CD8-positive, alpha-beta memory T cell (primary cell): ENCODE results near the gene ALDH1L1. TPM values are rescaled to one million over a fixed set of nuclear protein-coding genes. Genes with fewer than 3 reads are reported as not detected.
A peak's percentile ranks its signal among the peaks of the same experiment; 100 is the strongest.

ENCODE experiments used
- CTCF ChIA-PET: fragments of 350-600 bp; sonication (Branson Sonifier 250); formaldehyde crosslinking; loops from one replicate; lab custom pipeline; 2021; ENCODE audit warnings: antibody characterized with exemption; lab: Charles Lee
- POLR2A ChIA-PET: fragments of 350-600 bp; sonication (Branson Sonifier 250); formaldehyde crosslinking; loops from one replicate; lab custom pipeline; 2021; ENCODE audit warnings: antibody characterized with exemption; lab: Charles Lee
- DNase-seq, 5 donors: peaks; one replicate each; pipeline versions ENCODE4 v3.0.0 to v3.0.0-alpha.2; 2020 to 2022; ENCODE audit warnings: mixed read lengths in 1 of 5
- H3K27ac ChIP-seq: one replicate; pipeline ENCODE4 v1.7.0; 2013; ENCODE audit warnings: low read depth, mild to moderate bottlenecking, low read length, moderate library complexity
- H3K27me3 ChIP-seq: 2 replicates; pipeline ENCODE4 v1.7.0; 2013; ENCODE audit warnings: low read length, mild to moderate bottlenecking; ENCODE audit not compliant: insufficient read depth, poor library complexity, severe bottlenecking
- H3K36me3 ChIP-seq: 2 replicates; pipeline ENCODE4 v1.7.0; 2013; ENCODE audit warnings: mild to moderate bottlenecking, low read length, moderate library complexity; ENCODE audit not compliant: insufficient read depth
- H3K4me1 ChIP-seq: 2 replicates; pipeline ENCODE4 v1.7.0; 2013; ENCODE audit warnings: mild to moderate bottlenecking, low read length, moderate library complexity; ENCODE audit not compliant: insufficient read depth
- H3K4me3 ChIP-seq: 2 replicates; pipeline ENCODE4 v1.7.0; 2013; ENCODE audit warnings: mild to moderate bottlenecking, low read length
- H3K9me3 ChIP-seq: 2 replicates; pipeline ENCODE4 v1.7.0; 2013; ENCODE audit warnings: mild to moderate bottlenecking, low read length
- H3K27ac Mint-ChIP-seq, 8 donors: one replicate each; pipeline ENCODE4 v1.8.0; 2020 to 2021; ENCODE audit warnings: mixed read lengths in 8 of 8, mild to moderate bottlenecking in 6 of 8, inconsistent platforms in 3 of 8, moderate library complexity in 3 of 8
- H3K27me3 Mint-ChIP-seq, 2 donors: one replicate each; pipeline ENCODE4 v1.8.0; 2020 to 2021; ENCODE audit warnings: mixed read lengths in 2 of 2, mild to moderate bottlenecking in 1 of 2, moderate library complexity in 1 of 2
- H3K36me3 Mint-ChIP-seq, 3 donors: one replicate each; pipeline ENCODE4 v1.8.0; 2020 to 2021; ENCODE audit warnings: mixed read lengths in 3 of 3, inconsistent platforms in 1 of 3, mild to moderate bottlenecking in 1 of 3
- H3K4me1 Mint-ChIP-seq, 3 donors: one replicate each; pipeline ENCODE4 v1.8.0; 2020 to 2021; ENCODE audit warnings: mixed read lengths in 3 of 3, inconsistent platforms in 1 of 3, mild to moderate bottlenecking in 1 of 3
- H3K4me3 Mint-ChIP-seq, 7 donors: one replicate each; pipeline ENCODE4 v1.8.0; 2020 to 2021; ENCODE audit warnings: mixed read lengths in 7 of 7, mild to moderate bottlenecking in 6 of 7, moderate library complexity in 4 of 7, inconsistent platforms in 2 of 7
- H3K9me3 Mint-ChIP-seq, 5 donors: one replicate each; pipeline ENCODE4 v1.8.0; 2020 to 2022; ENCODE audit warnings: mixed read lengths in 5 of 5, mild to moderate bottlenecking in 3 of 5, moderate library complexity in 2 of 5, inconsistent platforms in 1 of 5
- polyA plus RNA-seq: library from polyadenylated mRNA; unstranded; fragments of 300-500 nt; fragmentation: Illumina TruSeq; gene quantifications from one replicate; pipeline ENCODE4 v1.2.3, GENCODE V29; 2021
- total RNA-seq, 2 experiments: library from RNA; stranded (reverse); gene quantifications; one replicate each; pipeline ENCODE4 v1.2.3, GENCODE V29; 2021

ALDH1L1 gene
- total and polyA plus RNA-seq, 3 experiments from 2014 or later: not detected

DNA sequence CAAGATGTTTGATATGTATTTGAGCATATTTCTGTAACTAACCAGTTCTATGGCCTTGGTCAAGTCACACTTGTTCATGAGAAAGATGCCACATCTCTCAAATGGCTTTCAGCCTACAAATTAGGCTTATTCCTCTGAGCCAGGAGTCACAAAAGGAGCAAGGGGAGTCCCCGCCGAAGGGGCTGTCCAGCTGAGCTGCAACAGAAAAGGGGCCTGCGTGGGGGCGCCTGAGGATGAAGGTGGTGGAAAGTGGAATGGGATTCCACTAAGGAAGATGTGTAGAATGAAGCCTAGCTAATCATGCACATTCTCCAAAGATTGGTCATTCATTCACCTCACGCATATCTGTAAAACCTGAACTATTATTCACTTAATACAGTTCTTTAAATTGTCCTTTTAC lies 19.1 kb downstream of the ALDH1L1 start:
- no peaks in the 10 kb centered on the region for H3K4me1 Mint-ChIP-seq
- no peak overlapping the region for H3K4me3 Mint-ChIP-seq
- H3K36me3 Mint-ChIP-seq: no peaks in the 10 kb centered on the region
- no peak overlapping the region for H3K4me3 ChIP-seq
- POLR2A ChIA-PET: no interaction called here
- peaks cover 7 to 17% of the 10 kb centered on the region in 2 donors for H3K27me3 Mint-ChIP-seq
- H3K4me1 ChIP-seq: no peaks in the 10 kb centered on the region
- peaks cover 0 to 3% (median 2%) of the 10 kb centered on the region in 5 donors for H3K9me3 Mint-ChIP-seq
- CTCF ChIA-PET: no interaction called here
- no peaks in the 10 kb centered on the region for H3K36me3 ChIP-seq
- no peaks in the 10 kb centered on the region for H3K27me3 ChIP-seq
- H3K27ac Mint-ChIP-seq: no peak overlapping the region
- DNase-seq: no peak
- no peak overlapping the region for H3K27ac ChIP-seq
- no peaks in the 10 kb centered on the region for H3K9me3 ChIP-seq

DNA sequence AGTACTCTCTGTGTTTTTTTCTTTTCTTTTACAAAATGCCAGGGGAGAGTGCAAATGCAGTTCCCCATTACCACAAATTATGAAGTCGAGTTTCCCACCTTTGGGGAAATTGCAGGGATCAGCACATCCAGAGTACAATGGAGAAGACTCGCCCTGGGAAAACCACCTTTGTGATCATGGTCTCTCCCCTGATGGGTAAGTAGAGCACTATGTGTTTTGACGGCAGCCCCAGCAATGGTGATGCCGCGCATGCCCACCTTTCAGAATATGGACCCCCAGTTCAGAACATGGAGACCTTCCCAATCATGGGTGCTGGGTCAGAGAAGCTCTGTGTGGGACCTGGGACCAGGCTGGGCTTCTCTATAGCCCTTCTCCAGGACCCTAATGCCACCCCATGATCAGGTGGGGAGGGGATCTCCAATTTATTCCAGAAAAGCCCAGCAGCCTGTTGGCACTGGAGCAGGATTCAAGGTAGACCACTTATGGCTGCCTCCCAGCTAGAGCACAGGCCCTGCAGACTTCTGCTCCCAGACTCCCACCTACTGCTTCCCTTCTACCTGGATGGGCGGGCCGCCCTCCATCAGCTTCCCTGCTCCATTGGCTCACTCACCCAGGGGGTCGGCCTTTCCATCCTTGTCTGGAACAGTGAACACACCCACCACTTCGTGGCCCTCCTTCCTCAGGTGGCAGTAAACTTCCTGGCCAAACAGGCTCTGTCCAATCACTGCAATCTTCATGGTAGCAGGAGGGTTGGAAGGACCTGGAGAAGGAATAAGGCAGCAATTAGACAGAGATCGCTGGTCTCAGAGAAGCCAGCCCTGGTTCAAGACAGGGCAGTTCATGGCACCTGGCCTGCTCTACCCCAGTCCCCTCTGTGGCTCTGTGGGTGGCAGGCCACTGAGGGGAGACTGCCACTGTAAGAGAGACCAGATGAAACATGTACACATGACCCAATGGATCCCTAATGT lies 19.9 kb downstream of the ALDH1L1 start:
- Mint-ChIP-seq H3K27ac (peak overlapping the region in 1 of 8 donors; percentile 21), H3K36me3 (no peaks in the 10 kb centered on the region), H3K9me3 (peaks cover 0 to 2% (median 2%) of the 10 kb centered on the region in 5 donors), H3K4me1 (no peaks in the 10 kb centered on the region), H3K4me3 (no peak overlapping the region), H3K27me3 (peaks cover 8 to 10% of the 10 kb centered on the region in 2 donors)
- no peaks in the 10 kb centered on the region for H3K9me3 ChIP-seq
- no peak for DNase-seq
- CTCF ChIA-PET: no interaction called here
- no peak overlapping the region for H3K4me3 ChIP-seq
- POLR2A ChIA-PET: no interaction called here
- no peaks in the 10 kb centered on the region for H3K4me1 ChIP-seq
- H3K27ac ChIP-seq: no peak overlapping the region
- no peaks in the 10 kb centered on the region for H3K36me3 ChIP-seq
- H3K27me3 ChIP-seq: no peaks in the 10 kb centered on the region

DNA sequence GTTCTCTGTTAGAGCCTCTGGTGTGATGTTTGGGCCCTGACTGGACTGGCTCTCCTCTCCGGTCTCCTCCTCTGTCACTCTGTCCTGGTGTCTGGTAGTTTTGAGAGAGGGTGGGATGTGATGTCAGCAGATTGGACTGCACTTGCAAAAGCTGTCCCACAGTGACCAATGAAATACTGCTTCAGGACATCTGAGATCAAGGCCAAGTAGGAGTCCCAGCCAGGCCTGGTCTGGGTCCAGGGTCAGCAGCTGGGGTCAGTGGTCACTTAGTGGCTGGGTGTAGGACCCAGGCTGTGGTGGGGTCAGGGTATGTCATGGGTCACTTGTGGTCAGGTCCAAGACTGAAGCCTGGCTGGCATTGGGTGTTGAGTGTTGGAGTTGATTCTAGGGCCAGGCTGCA lies 20.9 kb downstream of the ALDH1L1 start:
- POLR2A ChIA-PET: no interaction called here
- H3K27ac Mint-ChIP-seq: no peak overlapping the region

DNA sequence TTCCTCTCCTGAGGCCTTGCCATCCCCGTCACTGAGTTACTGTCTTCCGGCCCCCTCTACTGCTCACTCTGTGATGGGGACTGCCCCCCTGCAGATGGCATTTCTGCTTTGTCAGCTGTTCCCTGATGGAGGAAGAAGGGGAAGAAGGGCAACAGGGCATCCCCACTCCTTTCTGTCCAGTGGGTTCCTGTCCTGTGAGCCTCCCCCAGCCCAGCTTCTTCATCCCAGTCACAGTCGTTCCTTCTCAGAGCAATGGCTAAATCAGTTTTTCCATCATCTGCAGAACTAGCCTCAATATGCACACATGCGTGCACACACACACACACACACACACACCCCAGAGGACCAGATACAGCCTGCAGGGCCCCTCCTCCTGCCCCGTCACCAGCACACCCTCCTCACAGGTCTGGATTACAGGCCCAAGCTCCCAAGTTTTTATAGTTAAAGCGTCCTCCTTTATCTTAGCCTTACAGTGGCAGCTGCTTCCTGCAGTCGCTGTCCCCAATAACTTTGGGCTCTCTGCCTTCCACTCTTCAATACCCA lies 21.4 kb downstream of the ALDH1L1 start:
- no peak for DNase-seq
- Histone ChIP-seq H3K36me3 (no peaks in the 10 kb centered on the region), H3K27me3 (no peaks in the 10 kb centered on the region), H3K4me3 (no peak overlapping the region), H3K27ac (no peak overlapping the region), H3K4me1 (no peaks in the 10 kb centered on the region), H3K9me3 (no peaks in the 10 kb centered on the region)
- Mint-ChIP-seq H3K4me1 (no peaks in the 10 kb centered on the region), H3K4me3 (no peak overlapping the region), H3K9me3 (peaks cover 0 to 2% (median 0%) of the 10 kb centered on the region in 5 donors), H3K36me3 (no peaks in the 10 kb centered on the region), H3K27me3 (peaks cover 7 to 11% of the 10 kb centered on the region in 2 donors), H3K27ac (no peak overlapping the region)
- CTCF ChIA-PET: no interaction called here
- POLR2A ChIA-PET: no interaction called here

More for the DNA sequence above, 20.9 kb downstream of the ALDH1L1 start:
- Mint-ChIP-seq H3K4me3 (no peak overlapping the region), H3K27me3 (peaks cover 7 to 9% of the 10 kb centered on the region in 2 donors), H3K9me3 (peaks cover 0 to 2% (median 0%) of the 10 kb centered on the region in 5 donors), H3K4me1 (no peaks in the 10 kb centered on the region), H3K36me3 (no peaks in the 10 kb centered on the region)
- Histone ChIP-seq H3K4me3 (no peak overlapping the region), H3K27me3 (no peaks in the 10 kb centered on the region), H3K4me1 (no peaks in the 10 kb centered on the region), H3K36me3 (no peaks in the 10 kb centered on the region), H3K27ac (no peak overlapping the region), H3K9me3 (no peaks in the 10 kb centered on the region)
- CTCF ChIA-PET: no interaction called here
- no peak for DNase-seq

DNA sequence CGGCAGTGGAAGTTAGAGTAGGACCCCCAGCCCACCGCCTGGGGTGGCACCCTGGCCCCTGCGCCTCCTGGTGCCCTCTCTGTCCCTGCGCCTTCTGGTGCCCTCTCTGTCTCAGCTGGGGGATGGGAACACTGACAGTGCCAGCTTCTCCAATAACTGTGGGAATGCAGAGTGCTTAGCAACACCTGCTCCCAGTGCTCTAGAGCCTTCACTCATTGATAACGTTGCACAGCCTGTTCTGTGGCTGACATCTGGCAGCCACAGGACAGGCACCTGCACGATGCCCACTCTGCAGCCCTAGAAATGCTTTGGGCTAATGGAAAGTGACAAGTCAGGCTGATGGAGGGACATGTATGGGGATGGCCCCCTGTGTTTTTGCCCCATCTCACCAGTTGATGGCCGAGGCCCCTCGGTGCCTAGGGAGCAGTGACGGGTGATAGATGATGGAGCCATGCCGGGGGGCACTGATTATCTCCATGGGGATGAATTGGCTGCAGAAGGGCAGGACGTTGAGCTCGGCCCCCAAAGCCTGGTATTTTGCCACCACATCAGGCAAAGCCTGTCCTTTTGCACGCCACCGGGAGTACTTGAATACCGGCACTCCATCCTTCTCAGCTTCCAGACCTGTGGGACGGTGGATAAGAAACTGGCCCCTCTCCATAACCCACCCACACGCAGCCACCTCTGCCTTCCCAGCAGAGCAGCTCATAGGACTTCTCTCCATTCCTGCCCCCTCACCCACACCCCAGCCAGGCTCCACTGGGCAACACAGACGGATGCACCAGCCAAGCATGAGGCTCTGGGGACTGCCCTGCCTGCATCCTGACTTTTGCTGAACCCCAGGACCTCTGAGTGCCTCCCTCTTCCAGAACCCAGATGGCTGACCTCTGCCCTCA lies 22.1 kb downstream of the ALDH1L1 start:
- no peak overlapping the region for H3K27ac Mint-ChIP-seq
- POLR2A ChIA-PET: no interaction called here
- no peaks in the 10 kb centered on the region for H3K36me3 Mint-ChIP-seq

DNA sequence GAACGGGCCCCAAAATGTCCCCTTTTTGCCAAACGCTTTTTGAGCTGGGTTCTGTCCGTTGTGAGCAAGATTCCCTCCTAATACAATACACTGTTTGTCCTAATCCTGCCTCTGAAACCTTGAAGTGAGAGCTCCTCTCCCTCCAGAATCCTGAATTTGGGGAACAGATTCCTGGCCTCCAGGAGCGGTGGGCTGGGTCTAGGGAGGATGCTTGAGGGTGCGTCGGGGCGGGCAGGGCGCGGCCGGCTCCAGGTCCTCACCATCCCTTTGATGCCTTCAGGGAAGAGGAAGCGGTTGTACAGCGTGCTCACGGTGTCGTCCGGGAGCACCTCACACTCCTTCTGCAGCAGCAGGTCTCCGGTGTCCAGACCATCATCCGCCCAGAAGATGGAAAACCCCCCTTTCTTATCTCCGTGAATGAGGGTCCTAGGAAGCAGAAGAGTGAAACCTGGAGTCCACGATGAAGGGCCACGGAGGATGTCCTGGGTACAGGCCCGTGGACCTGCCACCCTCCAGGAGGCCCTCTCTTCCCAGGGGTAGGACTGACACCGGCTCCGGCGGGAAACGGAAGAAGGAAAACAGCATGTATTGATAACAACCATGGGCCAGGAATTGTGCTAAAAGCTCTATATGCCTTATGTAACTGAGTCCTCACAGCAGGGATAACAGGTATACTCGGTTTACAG lies 23.2 kb downstream of the ALDH1L1 start:
- DNase-seq: peak in 1 of 5 donors; percentile 32
- Histone ChIP-seq H3K36me3 (no peaks in the 10 kb centered on the region), H3K4me1 (no peaks in the 10 kb centered on the region), H3K9me3 (no peaks in the 10 kb centered on the region), H3K27ac (no peak overlapping the region), H3K27me3 (no peaks in the 10 kb centered on the region), H3K4me3 (no peak overlapping the region)
- ChIA-PET CTCF (no interaction called here), POLR2A (no interaction called here)
- Mint-ChIP-seq H3K27ac (no peak overlapping the region), H3K36me3 (no peaks in the 10 kb centered on the region), H3K9me3 (peaks cover 0 to 2% (median 0%) of the 10 kb centered on the region in 5 donors), H3K27me3 (peaks cover 7 to 11% of the 10 kb centered on the region in 2 donors), H3K4me1 (no peaks in the 10 kb centered on the region), H3K4me3 (no peak overlapping the region)

More for the DNA sequence above, 22.1 kb downstream of the ALDH1L1 start:
- Histone ChIP-seq H3K9me3 (no peaks in the 10 kb centered on the region), H3K4me1 (no peaks in the 10 kb centered on the region), H3K4me3 (no peak overlapping the region), H3K36me3 (no peaks in the 10 kb centered on the region), H3K27me3 (no peaks in the 10 kb centered on the region), H3K27ac (no peak overlapping the region)
- peaks cover 7 to 11% of the 10 kb centered on the region in 2 donors for H3K27me3 Mint-ChIP-seq
- CTCF ChIA-PET: no interaction called here
- H3K4me1 Mint-ChIP-seq: no peaks in the 10 kb centered on the region
- peaks cover 0 to 2% (median 0%) of the 10 kb centered on the region in 5 donors for H3K9me3 Mint-ChIP-seq
- DNase-seq: peak in 1 of 5 donors; percentile 34
- no peak overlapping the region for H3K4me3 Mint-ChIP-seq

DNA sequence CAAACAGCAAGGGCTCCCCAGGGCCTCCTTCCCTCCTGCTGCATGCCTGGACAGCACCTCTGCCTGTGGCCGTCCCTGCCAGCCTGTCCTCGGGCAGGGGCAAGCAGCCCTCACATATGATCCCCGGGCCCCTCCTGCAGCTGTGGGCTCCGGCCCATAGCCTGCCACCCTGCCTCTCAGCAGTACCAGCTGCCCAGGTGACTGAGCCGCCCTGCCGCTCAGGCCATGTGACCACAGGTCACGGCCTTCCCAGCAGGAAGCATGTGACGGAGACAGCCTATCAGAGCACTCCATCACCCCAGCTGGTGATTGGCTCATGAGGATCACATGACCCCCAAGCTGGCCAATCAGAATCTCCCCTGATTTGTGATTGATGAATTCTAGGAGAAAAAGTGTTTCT lies 23.9 kb downstream of the ALDH1L1 start:
- Histone ChIP-seq H3K27ac (no peak overlapping the region), H3K4me1 (no peaks in the 10 kb centered on the region), H3K36me3 (no peaks in the 10 kb centered on the region), H3K4me3 (no peak overlapping the region), H3K27me3 (no peaks in the 10 kb centered on the region), H3K9me3 (no peaks in the 10 kb centered on the region)
- Mint-ChIP-seq H3K9me3 (peaks cover 0 to 2% (median 0%) of the 10 kb centered on the region in 5 donors), H3K27me3 (peaks cover 7 to 11% of the 10 kb centered on the region in 2 donors), H3K4me3 (no peak overlapping the region), H3K4me1 (no peaks in the 10 kb centered on the region), H3K27ac (no peak overlapping the region), H3K36me3 (no peaks in the 10 kb centered on the region)
- CTCF ChIA-PET: no interaction called here
- DNase-seq: peak in 1 of 5 donors; percentile 36
- POLR2A ChIA-PET: no interaction called here
